Loucy (cell line): Measurements from ENCODE around the gene DGUOK.

Experiments
- H2AFZ ChIP-seq: fragments of 200-600 bp; sonication (generic); 2 replicates; pipeline ENCODE4 v1.6.0; 2016; ENCODE audit warnings: antibody characterized with exemption, mild to moderate bottlenecking, low read length, moderate library complexity
- H3F3A ChIP-seq: fragments of 200-600 bp; 2 replicates; pipeline ENCODE4 v1.6.0; 2016; ENCODE audit warnings: antibody characterized with exemption, low read depth, mild to moderate bottlenecking
- H3K27me3 ChIP-seq: fragments of 200-600 bp; sonication (generic); 2 replicates; pipeline ENCODE4 v1.6.1; 2014; ENCODE audit warnings: low read length, mild to moderate bottlenecking; ENCODE audit not compliant: insufficient read depth, poor library complexity, severe bottlenecking
- H3K36me3 ChIP-seq: fragments of 200-600 bp; sonication (generic); 2 replicates; pipeline ENCODE4 v1.6.1; 2016; ENCODE audit warnings: low read length; ENCODE audit not compliant: insufficient read depth
- H3K4me1 ChIP-seq: fragments of 200-600 bp; sonication (generic); 2 replicates; pipeline ENCODE4 v1.5.1; 2014; ENCODE audit warnings: low read length, mild to moderate bottlenecking; ENCODE audit not compliant: insufficient read depth, poor library complexity, severe bottlenecking
- H3K4me2 ChIP-seq: fragments of 200-600 bp; sonication (generic); 2 replicates; pipeline ENCODE4 v1.6.0; 2014; ENCODE audit warnings: antibody characterized with exemption, low read length, low read depth, mild to moderate bottlenecking; ENCODE audit not compliant: poor library complexity, severe bottlenecking
- H3K4me3 ChIP-seq: fragments of 200-600 bp; sonication (generic); 2 replicates; pipeline ENCODE4 v1.5.1; 2014; ENCODE audit warnings: low read length, mild to moderate bottlenecking, mixed read lengths; ENCODE audit not compliant: poor library complexity, severe bottlenecking
- H3K79me2 ChIP-seq: fragments of 200-600 bp; sonication (generic); 2 replicates; pipeline ENCODE4 v1.6.1; 2014; ENCODE audit warnings: low read length; ENCODE audit not compliant: insufficient read depth
- H3K9ac ChIP-seq: fragments of 200-600 bp; sonication (generic); 2 replicates; pipeline ENCODE4 v1.6.0; 2014; ENCODE audit warnings: mild to moderate bottlenecking, low read depth, low read length, moderate library complexity; ENCODE audit not compliant: poor library complexity, severe bottlenecking
- H3K9me2 ChIP-seq: fragments of 200-600 bp; sonication (generic); replicated peaks from 2 replicates; pipeline ENCODE4 v1.6.1; 2016; ENCODE audit warnings: low read depth, low read length, mixed read lengths
- H3K9me3 ChIP-seq: fragments of 200-600 bp; sonication (generic); 2 replicates; pipeline ENCODE4 v1.6.1; 2014; ENCODE audit warnings: mild to moderate bottlenecking, antibody characterized with exemption, low read length, low read depth; ENCODE audit not compliant: insufficient read depth
- H4K20me1 ChIP-seq: fragments of 200-600 bp; sonication (generic); 2 replicates; pipeline ENCODE4 v1.6.0; 2014; ENCODE audit warnings: antibody characterized with exemption, low read length, mild to moderate bottlenecking; ENCODE audit not compliant: insufficient read depth, poor library complexity, severe bottlenecking
- CTCF ChIP-seq: fragments of 200-600 bp; sonication (generic); conservative IDR thresholded peaks from 2 replicates; pipeline ENCODE4 v1.5.1; 2014; ENCODE audit warnings: mild to moderate bottlenecking, antibody characterized with exemption, low read length
- EZH2phosphoT487 ChIP-seq: fragments of 200-600 bp; IDR thresholded peaks from 2 replicates; pipeline ENCODE4 v1.6.1; 2018; ENCODE audit warnings: antibody characterized with exemption, mild to moderate bottlenecking, moderate library complexity, borderline replicate concordance

The DGUOK gene

GRCh38 chr2:73956218-73956865, 29.7 kb downstream of the DGUOK start:
- no peaks in the 10 kb centered on the region for H4K20me1 ChIP-seq
- H3K9me3 ChIP-seq = no peaks in the 10 kb centered on the region
- H2AFZ ChIP-seq = no peak overlapping the region
- H3K36me3 ChIP-seq = peaks cover 60% of the 10 kb centered on the region
- H3K9ac ChIP-seq = no peak overlapping the region
- no peaks in the 10 kb centered on the region for H3K4me1 ChIP-seq
- no peak overlapping the region for H3K4me2 ChIP-seq
- no peaks in the 10 kb centered on the region for H3K9me2 ChIP-seq
- TF ChIP-seq CTCF (no peak), EZH2phosphoT487 (no peak)
- H3K4me3 ChIP-seq = no peak overlapping the region
- H3K79me2 ChIP-seq = no peaks in the 10 kb centered on the region
- no peaks in the 10 kb centered on the region for H3K27me3 ChIP-seq
- no peaks in the 10 kb centered on the region for H3F3A ChIP-seq

- H3K9me2 ChIP-seq = no peaks in the 10 kb centered on the region
- peaks cover 3% of the 10 kb centered on the region; the same call in 1 of the 2 replicates for H3F3A ChIP-seq
- peaks cover 3% of the 10 kb centered on the region; the same call in 1 of the 2 replicates for H3K9me3 ChIP-seq
- peaks cover 17% of the 10 kb centered on the region for H3K4me1 ChIP-seq
- no peak overlapping the region for H3K4me2 ChIP-seq
- H3K4me3 ChIP-seq = no peak overlapping the region
- no peaks in the 10 kb centered on the region for H3K79me2 ChIP-seq
- peaks cover 30% of the 10 kb centered on the region for H3K36me3 ChIP-seq
- no peak for TF ChIP-seq CTCF
- no peak for TF ChIP-seq EZH2phosphoT487
- H3K27me3 ChIP-seq = no peaks in the 10 kb centered on the region
- no peaks in the 10 kb centered on the region for H4K20me1 ChIP-seq
- no peak overlapping the region for H2AFZ ChIP-seq
- no peak overlapping the region for H3K9ac ChIP-seq
Observed at GRCh38 chr2:73961274-73961673, 34.6 kb downstream of the DGUOK start.

GRCh38 chr2:73961823-73962615, 35.3 kb downstream of the DGUOK start:
- Histone ChIP-seq H3K4me2 (no peak overlapping the region), H3K36me3 (peaks cover 24% of the 10 kb centered on the region), H3K9ac (no peak overlapping the region), H3K79me2 (no peaks in the 10 kb centered on the region), H2AFZ (no peak overlapping the region), H3K27me3 (no peaks in the 10 kb centered on the region), H3K9me2 (no peaks in the 10 kb centered on the region), H3K4me3 (no peak overlapping the region), H3K9me3 (peaks cover 3% of the 10 kb centered on the region; the same call in 1 of the 2 replicates), H3K4me1 (peaks cover 22% of the 10 kb centered on the region), H4K20me1 (no peaks in the 10 kb centered on the region), H3F3A (peaks cover 3% of the 10 kb centered on the region; the same call in 1 of the 2 replicates)
- TF ChIP-seq CTCF (no peak), EZH2phosphoT487 (no peak)
